HCT116 (cell line): ENCODE results near the gene SLC25A43.

Source experiments
- EGR1 ChIP-seq: IDR thresholded peaks from 2 replicates; pipeline ENCODE4 v1.6.1; 2012; ENCODE audit warnings: low read depth
- EZH2phosphoT487 ChIP-seq: fragments of 200-600 bp; IDR thresholded peaks from 2 replicates; pipeline ENCODE4 v1.6.1; 2018; ENCODE audit warnings: antibody characterized with exemption, borderline replicate concordance
- POLR2A ChIP-seq: IDR thresholded peaks from 2 replicates; pipeline ENCODE4 v1.7.0; 2011; ENCODE audit warnings: borderline replicate concordance; ENCODE audit not compliant: insufficient read depth, insufficient read length; ENCODE audit errors: extremely low read depth
- POLR2AphosphoS5 ChIP-seq: IDR thresholded peaks from 2 replicates; pipeline ENCODE4 v1.6.1; 2011; ENCODE audit warnings: mild to moderate bottlenecking, low read depth, low read length, moderate library complexity
- RAD21 ChIP-seq: IDR thresholded peaks from 2 replicates; pipeline ENCODE4 v1.6.1; 2012; ENCODE audit warnings: low read depth, mild to moderate bottlenecking
- SP1 ChIP-seq: IDR thresholded peaks from 2 replicates; pipeline ENCODE4 v1.6.1; 2012; ENCODE audit warnings: low read depth
- SRF ChIP-seq: IDR thresholded peaks from 2 replicates; pipeline ENCODE4 v1.6.1; 2012; ENCODE audit warnings: low read depth
- ZFX ChIP-seq: fragments of 450-650 bp; IDR thresholded peaks from 2 replicates; pipeline ENCODE4 v1.6.1; 2017
- ZNF274 ChIP-seq: fragments of 200-500 bp; sonication (Bioruptor generic); IDR thresholded peaks from 2 replicates; pipeline ENCODE4 v1.6.1; 2014; ENCODE audit warnings: mild to moderate bottlenecking, low read depth, low read length, inconsistent platforms
- TF ChIP-seq, protein P1 (sequence below), 3 experiments: fragments of 200-600 bp in 1 of 3; sonication (generic) in 1 of 3; IDR thresholded peaks in 2 of 3; conservative IDR thresholded peaks in 1 of 3; 2 replicates each; pipeline ENCODE4 v1.5.1; 2012 to 2017; ENCODE audit warnings: low read depth in 2 of 3, low read length in 2 of 3, antibody characterized with exemption in 1 of 3, borderline replicate concordance in 1 of 3, control low read depth in 1 of 3, mild to moderate bottlenecking in 1 of 3, mixed read lengths in 1 of 3, mixed run types in 1 of 3, moderate library complexity in 1 of 3; ENCODE audit not compliant: insufficient read depth in 1 of 3

DNA sequence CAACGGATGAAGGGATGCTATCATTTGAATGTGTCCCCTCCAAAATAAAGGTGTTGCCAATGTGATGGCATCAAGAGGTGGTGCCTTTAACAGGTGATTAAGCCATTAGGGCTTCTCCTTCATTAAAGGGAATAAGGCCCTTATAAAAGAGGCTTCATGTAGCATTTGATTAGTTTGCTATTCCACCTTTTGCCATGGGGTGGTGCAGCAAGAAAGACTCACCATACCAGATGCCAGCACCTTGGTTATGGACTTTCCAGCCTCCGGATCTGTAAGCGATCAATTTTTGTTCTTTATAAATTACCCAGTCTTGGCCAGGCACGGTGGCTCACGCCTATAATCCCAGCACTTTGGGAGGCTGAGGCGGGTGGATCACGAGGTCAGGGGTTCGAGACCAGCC lies 7.9 kb upstream of the SLC25A43 start:
- TF ChIP-seq POLR2A (no peak), EZH2phosphoT487 (no peak), ZFX (no peak), RAD21 (peak; percentile 51), EGR1 (no peak), SP1 (no peak), SRF (no peak), POLR2AphosphoS5 (no peak), ZNF274 (no peak)
- TF ChIP-seq, protein P1, sequence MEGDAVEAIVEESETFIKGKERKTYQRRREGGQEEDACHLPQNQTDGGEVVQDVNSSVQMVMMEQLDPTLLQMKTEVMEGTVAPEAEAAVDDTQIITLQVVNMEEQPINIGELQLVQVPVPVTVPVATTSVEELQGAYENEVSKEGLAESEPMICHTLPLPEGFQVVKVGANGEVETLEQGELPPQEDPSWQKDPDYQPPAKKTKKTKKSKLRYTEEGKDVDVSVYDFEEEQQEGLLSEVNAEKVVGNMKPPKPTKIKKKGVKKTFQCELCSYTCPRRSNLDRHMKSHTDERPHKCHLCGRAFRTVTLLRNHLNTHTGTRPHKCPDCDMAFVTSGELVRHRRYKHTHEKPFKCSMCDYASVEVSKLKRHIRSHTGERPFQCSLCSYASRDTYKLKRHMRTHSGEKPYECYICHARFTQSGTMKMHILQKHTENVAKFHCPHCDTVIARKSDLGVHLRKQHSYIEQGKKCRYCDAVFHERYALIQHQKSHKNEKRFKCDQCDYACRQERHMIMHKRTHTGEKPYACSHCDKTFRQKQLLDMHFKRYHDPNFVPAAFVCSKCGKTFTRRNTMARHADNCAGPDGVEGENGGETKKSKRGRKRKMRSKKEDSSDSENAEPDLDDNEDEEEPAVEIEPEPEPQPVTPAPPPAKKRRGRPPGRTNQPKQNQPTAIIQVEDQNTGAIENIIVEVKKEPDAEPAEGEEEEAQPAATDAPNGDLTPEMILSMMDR (IDR thresholded peaks at IDR 0.05 in 2 of 3, conservative IDR thresholded peaks at IDR 0.05 in 1 of 3; ENCODE audit: borderline replicate concordance in 1 of 3, insufficient read depth in 1 of 3, low read depth in 2 of 3, low read length in 2 of 3) = peak; percentile 27 to 35 (median 34); a peak in 4 of 6 replicates
